H1 (cell line): ENCODE results near the gene CADM1. TPM values are rescaled to one million over a fixed set of nuclear protein-coding genes. Genes with fewer than 3 reads are reported as not detected.
A peak's percentile ranks its signal among the peaks of the same experiment; 100 is the strongest.

Source experiments
- CTCF ChIA-PET: fragments of 300-600 bp; sonication (Branson Sonifier 250); formaldehyde crosslinking; loops from one replicate; lab custom pipeline; 2021; ENCODE audit not compliant: partially characterized antibody; lab: Charles Lee
- POLR2A ChIA-PET: fragments of 300-600 bp; sonication (Branson Sonifier 250); formaldehyde crosslinking; loops from one replicate; lab custom pipeline; 2021; ENCODE audit warnings: inconsistent platforms; ENCODE audit not compliant: partially characterized antibody; lab: Charles Lee
- DNase-seq, 2 experiments: peaks; one replicate each; pipeline versions ENCODE4 v3.0.0 to v3.0.0-alpha.2; 2010 to 2022; ENCODE audit warnings: low spot score in 2 of 2, low read depth in 1 of 2, mixed read lengths in 1 of 2
- FAIRE-seq: peaks from 2 replicates; lab custom pipeline; 2011; peaks lifted over from hg19 to GRCh38; lab: Jason Lieb, UNC
- H2AFZ ChIP-seq: 2 replicates; pipeline ENCODE4 v1.8.1; 2012; ENCODE audit warnings: low read length, inconsistent platforms
- H2AK5ac ChIP-seq: 2 replicates; pipeline ENCODE4 v1.6.1; 2013; ENCODE audit warnings: low read depth, low read length
- H2BK120ac ChIP-seq: replicated peaks from 2 replicates; pipeline ENCODE3; 2013; ENCODE audit warnings: low read depth, low read length, inconsistent platforms
- H2BK12ac ChIP-seq: 2 replicates; pipeline ENCODE4 v1.6.1; 2013; ENCODE audit warnings: low read depth, low read length
- H2BK15ac ChIP-seq: 2 replicates; pipeline ENCODE4 v1.6.1; 2013; ENCODE audit warnings: low read length
- H2BK20ac ChIP-seq: 2 replicates; pipeline ENCODE4 v1.6.1; 2013; ENCODE audit warnings: low read length
- H2BK5ac ChIP-seq: 2 replicates; pipeline ENCODE4 v1.6.1; 2013; ENCODE audit warnings: low read depth, low read length
- H3K14ac ChIP-seq: 2 replicates; pipeline ENCODE4 v1.6.1; 2013; ENCODE audit warnings: inconsistent platforms; ENCODE audit not compliant: insufficient read length
- H3K18ac ChIP-seq: 2 replicates; pipeline ENCODE4 v1.6.1; 2013; ENCODE audit warnings: low read length; ENCODE audit errors: extremely low read depth
- H3K23ac ChIP-seq: 2 replicates; pipeline ENCODE4 v1.6.1; 2013; ENCODE audit warnings: inconsistent platforms; ENCODE audit not compliant: insufficient read length
- H3K23me2 ChIP-seq: 2 replicates; pipeline ENCODE4 v1.6.1; 2013; ENCODE audit warnings: low read depth, low read length
- H3K27ac ChIP-seq: 2 replicates; pipeline ENCODE4 v1.6.1; 2011; ENCODE audit warnings: low read depth, low read length, inconsistent platforms
- H3K27me3 ChIP-seq, 4 experiments: replicated peaks in 1 of 4; 1 replicate in 1 of 4; 2 replicates in 3 of 4; pipeline versions ENCODE4 v1.6.1 to v1.8.1; 2011 to 2013; ENCODE audit warnings: low read length in 3 of 4, mild to moderate bottlenecking in 3 of 4, inconsistent platforms in 2 of 4, mixed read lengths in 2 of 4, moderate library complexity in 1 of 4; ENCODE audit not compliant: control insufficient read depth in 3 of 4, insufficient read depth in 3 of 4; ENCODE audit errors: extremely low read depth in 1 of 4
- H3K36me3 ChIP-seq, 4 experiments: 2 replicates each; pipeline versions ENCODE4 v1.6.1 to v1.8.1; 2011 to 2013; ENCODE audit warnings: mild to moderate bottlenecking in 4 of 4, low read length in 3 of 4, moderate library complexity in 2 of 4, control low read depth in 1 of 4, inconsistent platforms in 1 of 4; ENCODE audit not compliant: insufficient read depth in 4 of 4, control insufficient read depth in 2 of 4
- H3K4ac ChIP-seq: replicated peaks from 2 replicates; pipeline ENCODE3; 2013; ENCODE audit warnings: low read length, low read depth, mixed read lengths, inconsistent platforms; ENCODE audit not compliant: insufficient read length
- H3K4me1 ChIP-seq, 4 experiments: replicated peaks in 1 of 4; 1 replicate in 1 of 4; 2 replicates in 3 of 4; pipeline versions ENCODE4 v1.6.1 to v1.8.1; 2011 to 2013; ENCODE audit warnings: low read length in 3 of 4, inconsistent platforms in 2 of 4, mixed read lengths in 1 of 4; ENCODE audit not compliant: insufficient read depth in 4 of 4, control insufficient read depth in 3 of 4
- H3K4me2 ChIP-seq, 2 experiments: 2 replicates each; pipeline versions ENCODE4 v1.6.1 to v1.8.1; 2011 to 2013; ENCODE audit warnings: low read depth in 2 of 2, low read length in 2 of 2, control low read depth in 1 of 2, inconsistent platforms in 1 of 2, mild to moderate bottlenecking in 1 of 2; ENCODE audit not compliant: insufficient read depth in 1 of 2
- H3K4me3 ChIP-seq, 4 experiments: fragments of 200-600, 300-600 bp in 1 of 4; sonication (generic), shearing (Covaris generic), sonication (Bioruptor Twin) in 1 of 4; 2 replicates each; pipeline versions ENCODE4 v1.5.1 to v1.8.1; 2011 to 2016; ENCODE audit warnings: low read length in 4 of 4, low read depth in 3 of 4, control low read depth in 2 of 4, inconsistent platforms in 2 of 4, mild to moderate bottlenecking in 2 of 4, mixed read lengths in 1 of 4, moderate library complexity in 1 of 4; ENCODE audit not compliant: insufficient read depth in 2 of 4; ENCODE audit errors: extremely low read depth in 1 of 4
- H3K56ac ChIP-seq: replicated peaks from 2 replicates; pipeline ENCODE3; 2013; ENCODE audit warnings: low read depth, mild to moderate bottlenecking, mixed read lengths, low read length, inconsistent platforms; ENCODE audit not compliant: insufficient read length
- H3K79me1 ChIP-seq: 2 replicates; pipeline ENCODE4 v1.6.1; 2013; ENCODE audit warnings: low read depth, low read length, control low read depth
- H3K79me2 ChIP-seq, 2 experiments: 2 replicates each; pipeline versions ENCODE4 v1.6.1 to v1.8.1; 2012 to 2013; ENCODE audit warnings: low read length in 2 of 2, mild to moderate bottlenecking in 2 of 2, inconsistent platforms in 1 of 2; ENCODE audit not compliant: insufficient read depth in 2 of 2, control insufficient read depth in 1 of 2
- H3K9ac ChIP-seq, 4 experiments: replicated peaks in 1 of 4; 1 replicate in 1 of 4; 2 replicates in 3 of 4; pipeline versions ENCODE4 v1.6.1 to v1.8.1; 2011 to 2013; ENCODE audit warnings: low read depth in 3 of 4, low read length in 3 of 4, control low read depth in 2 of 4, mild to moderate bottlenecking in 2 of 4, moderate library complexity in 2 of 4, inconsistent platforms in 1 of 4; ENCODE audit errors: extremely low read depth in 1 of 4
- H3K9me3 ChIP-seq, 2 experiments: 2 replicates each; pipeline versions ENCODE4 v1.6.1 to v1.8.1; 2012 to 2013; ENCODE audit warnings: mild to moderate bottlenecking in 2 of 2, moderate library complexity in 2 of 2, control low read depth in 1 of 2, inconsistent platforms in 1 of 2, low read depth in 1 of 2, low read length in 1 of 2, mixed read lengths in 1 of 2; ENCODE audit not compliant: insufficient read depth in 2 of 2
- H4K20me1 ChIP-seq, 2 experiments: replicated peaks in 1 of 2; 2 replicates each; pipeline versions ENCODE3 to v1.8.1; 2011 to 2013; ENCODE audit warnings: inconsistent platforms in 2 of 2, low read length in 2 of 2, mild to moderate bottlenecking in 1 of 2; ENCODE audit not compliant: insufficient read depth in 2 of 2, control insufficient read depth in 1 of 2
- H4K5ac ChIP-seq: 2 replicates; pipeline ENCODE4 v1.6.1; 2013; ENCODE audit warnings: low read length, low read depth, mixed read lengths, inconsistent platforms; ENCODE audit not compliant: insufficient read length
- H4K8ac ChIP-seq: 2 replicates; pipeline ENCODE4 v1.8.0; 2013; ENCODE audit warnings: mild to moderate bottlenecking, moderate library complexity, low read length, inconsistent platforms; ENCODE audit not compliant: insufficient read depth; ENCODE audit errors: extremely low read depth
- H4K91ac ChIP-seq: replicated peaks from 2 replicates; pipeline ENCODE3; 2013; ENCODE audit warnings: low read length, mixed read lengths, inconsistent platforms; ENCODE audit not compliant: insufficient read length
- BACH1 ChIP-seq: IDR thresholded peaks from 2 replicates; pipeline ENCODE4 v1.6.1; 2012; ENCODE audit warnings: low read length, improper control_type of control experiment
- EZH2 ChIP-seq: fragments of 200-600 bp; sonication (generic); IDR thresholded peaks from 2 replicates; pipeline ENCODE4 v1.7.1; 2012; ENCODE audit warnings: low read depth, mild to moderate bottlenecking, moderate library complexity, low read length, inconsistent platforms; ENCODE audit not compliant: severe bottlenecking
- SRF ChIP-seq: IDR thresholded peaks from 2 replicates; pipeline ENCODE4 v1.6.1; 2011; ENCODE audit warnings: mild to moderate bottlenecking, low read depth, low read length, moderate library complexity
- WGBS, 2 experiments: shearing (Covaris generic) in 1 of 2; methylation state at CpG; one replicate each; pipeline versions ENCODE4 v1.1.6 to v1.1.7; 2013 to 2015; ENCODE audit warnings: low lambda C conversion rate in 2 of 2, mixed read lengths in 2 of 2, inconsistent platforms in 1 of 2, low coverage in 1 of 2, missing lambda C conversion rate in 1 of 2; ENCODE audit not compliant: insufficient replicate concordance in 2 of 2, insufficient coverage in 1 of 2, insufficient read length in 1 of 2; ENCODE audit errors: extremely low coverage in 1 of 2, missing lambda C conversion rate in 1 of 2; 5-methylcytosine and 5-hydroxymethylcytosine counted together
- polyA plus RNA-seq, 7 experiments: library from polyadenylated mRNA; depleted of rRNA in 3 of 7; stranded (reverse) in 5 of 7; unstranded in 2 of 7; fragments of >200 nt in 5 of 7; fragments of 200-250 nt in 2 of 7; gene quantifications; 1 replicate in 5 of 7; 2 replicates in 1 of 7; 4 replicates in 1 of 7; pipeline versions ENCODE4 v1.2.1 to v1.2.3, GENCODE V29; 2011 to 2013; ENCODE audit warnings: missing spikeins in 2 of 7, mixed read lengths in 2 of 7
- total RNA-seq: library from RNA; stranded (reverse); fragmentation: NEBNext Ultra II Directional; extraction: Animal tissue kit (Norgen Biotek cat#: 25700); gene quantifications from 2 replicates; pipeline ENCODE4 v1.2.1, GENCODE V29; 2021

Gene CADM1
- total and polyA plus RNA-seq, 2 of the 8 experiments (the other 6 are each of a cell fraction or from before 2014, with no cell fraction given) = 8.3 to 25.3 TPM

- TF ChIP-seq EZH2 = no peak
- TF ChIP-seq SRF = peak; percentile 51
- TF ChIP-seq BACH1 = no peak
- no peak overlapping the region for H4K8ac ChIP-seq
- no peak overlapping the region for H3K9ac ChIP-seq
- no peaks in the 10 kb centered on the region for H3K23me2 ChIP-seq
- no peak overlapping the region for H2BK120ac ChIP-seq
- no peak overlapping the region for H2BK15ac ChIP-seq
- no peaks in the 10 kb centered on the region for H3K27me3 ChIP-seq
- ChIA-PET POLR2A (no interaction called here), CTCF (interaction anchor here (1.3 to 1.8 kb wide), 5 partner anchors 10 to 190 kb away, joined by 3 to 5 read pairs (median 4); no protein-coding TSS in a partner anchor)
- no peak overlapping the region for H2BK12ac ChIP-seq
- H2AFZ ChIP-seq = no peak overlapping the region
- no peak overlapping the region for H3K4ac ChIP-seq
- no peak overlapping the region for H3K14ac ChIP-seq
- H3K4me2 ChIP-seq = no peak overlapping the region
- peaks cover 0 to 8% (median 0%) of the 10 kb centered on the region in 4 experiments; a peak in 1 of 7 replicates for H3K4me1 ChIP-seq
- FAIRE-seq (no peak), DNase-seq (no peak)
- H3K79me2 ChIP-seq = no peaks in the 10 kb centered on the region
- no peak overlapping the region for H4K5ac ChIP-seq
- no peak overlapping the region for H4K91ac ChIP-seq
- no peak overlapping the region for H3K56ac ChIP-seq
- no peaks in the 10 kb centered on the region for H3K36me3 ChIP-seq
- H2AK5ac ChIP-seq = no peak overlapping the region
- H3K27ac ChIP-seq = no peak overlapping the region
- 86% methylated on average over 6 of the region's 6 CpGs; no CpG with 5 or more reads in 1 of the 2 experiments for WGBS, 2 experiments
- H3K18ac ChIP-seq = no peak overlapping the region
- no peaks in the 10 kb centered on the region for H3K79me1 ChIP-seq
- no peak overlapping the region for H2BK20ac ChIP-seq
- no peak overlapping the region for H2BK5ac ChIP-seq
- no peak overlapping the region for H3K23ac ChIP-seq
- no peaks in the 10 kb centered on the region for H4K20me1 ChIP-seq
- H3K9me3 ChIP-seq = no peaks in the 10 kb centered on the region
- no peak overlapping the region for H3K4me3 ChIP-seq
Measured at GRCh38 chr11:115290893-115291292, 213.3 kb downstream of the CADM1 start.
